GM23338 (cell line): Measurements from ENCODE around the gene KIF27. TPM values are rescaled to one million over a fixed set of nuclear protein-coding genes. Genes with fewer than 3 reads are reported as not detected.
"Not testable (repeated sequence)": the region's sequence is repeated elsewhere in the genome, so short reads cannot be mapped to it uniquely, and the experiment has no call there.

Source experiments
- ATAC-seq: fragments of 200-7000 bp; cut with Tn5 transposase; 3 replicates; pipeline ENCODE4 v1.9.1; 2020
- DNase-seq: peaks from one replicate; pipeline ENCODE4 v3.0.0-alpha.2; 2015; ENCODE audit warnings: low spot score
- H2AFZ ChIP-seq: fragments of 200-600 bp; sonication (generic); 2 replicates; pipeline ENCODE4 v1.8.0; 2016; ENCODE audit warnings: antibody characterized with exemption, mild to moderate bottlenecking, moderate library complexity
- H3F3A ChIP-seq: fragments of 200-600 bp; sonication (generic); replicated peaks from 2 replicates; pipeline ENCODE4 v1.8.0; 2017; ENCODE audit warnings: antibody characterized with exemption, mixed run types, low read depth
- H3K27ac ChIP-seq: fragments of 200-600 bp; sonication (generic); 2 replicates; pipeline ENCODE4 v1.6.1; 2016; ENCODE audit warnings: low read depth
- H3K27me3 ChIP-seq: fragments of 200-600 bp; sonication (generic); 2 replicates; pipeline ENCODE4 v1.8.0; 2016; ENCODE audit warnings: mild to moderate bottlenecking, mixed run types, moderate library complexity; ENCODE audit not compliant: insufficient read depth
- H3K36me3 ChIP-seq: fragments of 200-600 bp; sonication (generic); 2 replicates; pipeline ENCODE4 v1.8.0; 2016; ENCODE audit warnings: mild to moderate bottlenecking; ENCODE audit not compliant: insufficient read depth
- H3K4me1 ChIP-seq: fragments of 200-600 bp; sonication (generic); 2 replicates; pipeline ENCODE4 v1.8.0; 2016; ENCODE audit warnings: mild to moderate bottlenecking, moderate library complexity; ENCODE audit not compliant: insufficient read depth
- H3K4me2 ChIP-seq: fragments of 200-600 bp; sonication (generic); 2 replicates; pipeline ENCODE4 v1.7.1; 2017; ENCODE audit warnings: mixed run types
- H3K4me3 ChIP-seq: fragments of 200-600 bp; sonication (generic); 2 replicates; pipeline ENCODE4 v1.6.1; 2016; ENCODE audit warnings: mixed run types
- H3K79me2 ChIP-seq: fragments of 200-600 bp; sonication (generic); replicated peaks from 2 replicates; pipeline ENCODE4 v1.8.0; 2017; ENCODE audit warnings: mild to moderate bottlenecking; ENCODE audit not compliant: insufficient read depth
- H3K9me2 ChIP-seq: fragments of 200-600 bp; sonication (generic); 2 replicates; pipeline ENCODE4 v1.8.0; 2017; ENCODE audit not compliant: insufficient read depth
- H4K20me1 ChIP-seq: fragments of 200-600 bp; sonication (generic); replicated peaks from 2 replicates; pipeline ENCODE4 v1.8.0; 2017; ENCODE audit warnings: mild to moderate bottlenecking; ENCODE audit not compliant: insufficient read depth
- H3K27ac Mint-ChIP-seq: 2 replicates; pipeline ENCODE4 v1.8.0; 2020; ENCODE audit warnings: inconsistent platforms, mild to moderate bottlenecking, moderate library complexity, mixed read lengths
- H3K27me3 Mint-ChIP-seq: 3 replicates; pipeline ENCODE4 v1.8.0; 2022; ENCODE audit warnings: low read depth, mild to moderate bottlenecking, moderate library complexity, mixed read lengths, inconsistent platforms; ENCODE audit not compliant: insufficient read depth, poor library complexity
- H3K36me3 Mint-ChIP-seq: 3 replicates; pipeline ENCODE4 v1.8.0; 2021; ENCODE audit warnings: low read depth, mild to moderate bottlenecking, inconsistent platforms, moderate library complexity, mixed read lengths
- H3K4me1 Mint-ChIP-seq: 3 replicates; pipeline ENCODE4 v1.8.0; 2020; ENCODE audit warnings: mild to moderate bottlenecking, inconsistent platforms, mixed read lengths
- H3K4me3 Mint-ChIP-seq: 3 replicates; pipeline ENCODE4 v1.8.0; 2021; ENCODE audit warnings: moderate library complexity, mild to moderate bottlenecking, inconsistent platforms, mixed read lengths
- H3K9me3 Mint-ChIP-seq: 3 replicates; pipeline ENCODE4 v1.8.0; 2020; ENCODE audit warnings: moderate library complexity, mild to moderate bottlenecking, inconsistent platforms, mixed read lengths
- CTCF ChIP-seq, 2 experiments: fragments of 200-600 bp in 1 of 2; sonication (generic) in 1 of 2; conservative IDR thresholded peaks; 2 replicates each; pipeline versions ENCODE4 v1.5.1 to v1.6.1; 2016 to 2017; ENCODE audit warnings: antibody characterized with exemption in 2 of 2, low read depth in 2 of 2, mild to moderate bottlenecking in 2 of 2, moderate library complexity in 1 of 2
- polyA plus RNA-seq: library from polyadenylated mRNA; unstranded; fragments of >200 nt; fragmentation: Nextera tagmentation; extraction: Ambion mirVana; gene quantifications from 2 replicates; pipeline ENCODE4 v1.2.1, GENCODE V29; 2016
- total RNA-seq: library from RNA; depleted of rRNA; stranded (reverse); fragments of >200 nt; shearing (Covaris generic); gene quantifications from 2 replicates; pipeline ENCODE4 v1.2.3, GENCODE V29; 2014

KIF27 gene
- total and polyA plus RNA-seq, 2 experiments from 2014 or later = 3.3 to 8.2 TPM

- H3K4me1 Mint-ChIP-seq = not testable (repeated sequence)
These were observed 84.1 kb downstream of the KIF27 start for GRCh38 chr9:83837070-83837643.

GRCh38 chr9:83830426-83831071 is 90.7 kb downstream of the KIF27 start:
- H3K36me3 Mint-ChIP-seq, H3F3A ChIP-seq, H3K36me3 ChIP-seq, DNase-seq, H4K20me1 ChIP-seq, H3K4me3 Mint-ChIP-seq, H3K27ac Mint-ChIP-seq, H3K4me1 ChIP-seq, H3K4me1 Mint-ChIP-seq, H2AFZ ChIP-seq, H3K27me3 Mint-ChIP-seq, H3K27me3 ChIP-seq, ATAC-seq, H3K27ac ChIP-seq, H3K79me2 ChIP-seq, H3K9me3 Mint-ChIP-seq, H3K4me2 ChIP-seq, H3K9me2 ChIP-seq, H3K4me3 ChIP-seq: not testable (repeated sequence)

More at GRCh38 chr9:83837070-83837643, 84.1 kb downstream of the KIF27 start:
- H3K27ac Mint-ChIP-seq, H4K20me1 ChIP-seq, H3K27me3 Mint-ChIP-seq, H3K36me3 ChIP-seq, H3K4me1 ChIP-seq, H3K4me3 ChIP-seq, H3K9me3 Mint-ChIP-seq, H3K79me2 ChIP-seq, H3F3A ChIP-seq, H3K27me3 ChIP-seq, DNase-seq, H3K4me2 ChIP-seq, H3K27ac ChIP-seq, H3K9me2 ChIP-seq, H3K36me3 Mint-ChIP-seq, H3K4me3 Mint-ChIP-seq, H2AFZ ChIP-seq: not testable (repeated sequence)
- TF ChIP-seq CTCF (conservative IDR thresholded peaks at IDR 0.05; ENCODE audit: low read depth in 2 of 2) = peak; percentile 2 to 40; a peak in 3 of 4 replicates
- peak; percentile 50; the same call in 2 of the 3 replicates for ATAC-seq

GRCh38 chr9:83824986-83825623 is 96.1 kb downstream of the KIF27 start:
- H3K27ac Mint-ChIP-seq, H3K9me2 ChIP-seq, H3K9me3 Mint-ChIP-seq, H3K79me2 ChIP-seq, H3K36me3 Mint-ChIP-seq, H3F3A ChIP-seq, H3K27me3 Mint-ChIP-seq, H3K4me2 ChIP-seq, DNase-seq, H3K27ac ChIP-seq, H3K4me3 ChIP-seq, H3K4me1 Mint-ChIP-seq, H3K36me3 ChIP-seq, H4K20me1 ChIP-seq, H3K27me3 ChIP-seq, H3K4me3 Mint-ChIP-seq, H3K4me1 ChIP-seq, ATAC-seq, H2AFZ ChIP-seq: not testable (repeated sequence)
